ENCODE measurements around the gene PAEP. TPM values are rescaled to one million over a fixed set of nuclear protein-coding genes. Genes with fewer than 3 reads are reported as not detected.

Gene PAEP
- polyA plus RNA-seq, 4 donors = not detected

DNA sequence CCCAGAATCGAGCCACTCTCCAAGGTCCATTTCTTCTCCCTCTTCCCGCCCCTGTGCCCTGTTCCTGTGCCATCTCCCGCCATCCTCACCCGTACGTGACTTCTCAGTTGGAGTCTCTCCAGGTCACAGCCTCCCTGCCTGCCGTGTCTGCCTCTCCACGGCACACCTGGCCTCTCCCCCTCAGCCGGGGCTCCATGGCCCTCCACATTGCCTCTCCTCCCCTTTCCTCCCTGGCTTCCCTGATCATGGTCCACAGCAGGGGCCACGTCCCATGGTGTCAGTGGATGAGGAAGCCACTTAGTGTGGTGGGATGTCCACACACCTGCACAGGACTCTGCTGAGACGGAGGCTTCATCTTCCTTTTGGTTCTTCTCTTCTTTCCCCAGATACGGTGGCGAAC, 2.3 kb downstream of the PAEP start:
- Histone ChIP-seq H3K27ac (ENCODE audit: low read depth in 1 of 3, low read length in 2 of 3) (no peak overlapping the region), H3K4me1 (ENCODE audit: control insufficient read depth in 3 of 3, insufficient read depth in 2 of 3, low read depth in 1 of 3, low read length in 2 of 3) (no peaks in the 10 kb centered on the region), H3K36me3 (ENCODE audit: control insufficient read depth in 3 of 3, insufficient read depth in 2 of 3, low read depth in 1 of 3, low read length in 3 of 3) (no peaks in the 10 kb centered on the region), H3K4me3 (ENCODE audit: low read depth in 1 of 3, low read length in 3 of 3) (no peak overlapping the region), H3K27me3 (ENCODE audit: control insufficient read depth in 3 of 3, insufficient read depth in 3 of 3, low read length in 3 of 3) (peaks cover 0 to 2% (median 0%) of the 10 kb centered on the region in 3 donors), H3K9me3 (ENCODE audit: control insufficient read depth in 2 of 2, insufficient read depth in 1 of 2, low read depth in 1 of 2, low read length in 1 of 2) (no peaks in the 10 kb centered on the region)
- no peak for DNase-seq
- WGBS, 3 donors = 55 to 80% (median 67%) methylated on average over 12 of the region's 12 CpGs
- FAIRE-seq = no peak

DNA sequence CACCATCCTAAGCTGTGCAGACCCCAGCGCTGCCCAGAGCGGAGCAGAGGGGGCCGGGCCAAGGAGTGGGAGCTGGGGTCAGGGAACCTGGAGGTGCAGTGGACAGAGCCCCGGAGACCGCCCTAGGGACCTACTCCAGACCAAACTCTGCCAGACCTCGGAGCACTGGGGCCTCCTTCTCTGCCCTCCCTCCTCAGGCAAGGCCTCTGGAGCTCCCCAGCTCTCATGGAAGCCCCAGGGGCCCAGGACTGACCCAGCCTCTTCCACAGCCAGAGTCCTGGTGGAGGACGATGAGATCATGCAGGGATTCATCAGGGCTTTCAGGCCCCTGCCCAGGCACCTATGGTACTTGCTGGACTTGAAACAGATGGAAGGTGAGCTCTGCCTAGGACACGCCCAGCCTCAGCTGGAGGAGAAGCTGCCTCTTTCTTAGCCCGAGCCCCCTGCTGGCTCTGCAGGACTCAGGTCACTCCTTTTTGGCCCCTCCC, 3.6 kb downstream of the PAEP start:
- Histone ChIP-seq H3K27ac (ENCODE audit: low read depth in 1 of 3, low read length in 2 of 3) (no peak overlapping the region), H3K4me1 (ENCODE audit: control insufficient read depth in 3 of 3, insufficient read depth in 2 of 3, low read depth in 1 of 3, low read length in 2 of 3) (no peaks in the 10 kb centered on the region), H3K36me3 (ENCODE audit: control insufficient read depth in 3 of 3, insufficient read depth in 2 of 3, low read depth in 1 of 3, low read length in 3 of 3) (no peaks in the 10 kb centered on the region), H3K9me3 (ENCODE audit: control insufficient read depth in 2 of 2, insufficient read depth in 1 of 2, low read depth in 1 of 2, low read length in 1 of 2) (no peaks in the 10 kb centered on the region), H3K27me3 (ENCODE audit: control insufficient read depth in 3 of 3, insufficient read depth in 3 of 3, low read length in 3 of 3) (peaks cover 0 to 5% (median 0%) of the 10 kb centered on the region in 3 donors), H3K4me3 (ENCODE audit: low read depth in 1 of 3, low read length in 3 of 3) (no peak overlapping the region)
- FAIRE-seq (no peak), DNase-seq (no peak)
- WGBS, 3 donors = 66 to 71% (median 70%) methylated on average over 9 of the region's 9 CpGs

DNA sequence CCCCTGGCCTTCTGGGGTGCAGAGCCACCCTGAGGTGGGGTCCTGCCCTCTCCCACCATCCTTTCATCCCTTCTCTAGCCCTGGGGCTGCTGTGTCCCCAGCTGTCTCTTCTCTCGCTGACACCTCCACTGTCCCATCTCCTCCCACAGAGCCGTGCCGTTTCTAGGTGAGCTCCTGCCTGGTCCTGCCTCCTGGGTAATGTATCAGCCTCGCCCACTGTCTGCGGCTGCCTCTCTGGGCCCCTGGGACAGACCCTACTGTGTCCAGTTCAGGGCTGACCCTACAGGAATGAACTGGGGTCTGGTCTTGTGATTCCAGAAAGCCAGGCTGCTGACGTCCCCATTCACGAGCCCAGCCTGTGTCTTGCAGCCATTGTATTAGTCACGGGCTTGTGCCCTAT, 4.1 kb downstream of the PAEP start:
- 54 to 61% (median 56%) methylated on average over 8 of the region's 8 CpGs for WGBS, 3 donors
- no peaks in the 10 kb centered on the region for H3K9me3 ChIP-seq (ENCODE audit: control insufficient read depth in 2 of 2, insufficient read depth in 1 of 2, low read depth in 1 of 2, low read length in 1 of 2)
- no peak overlapping the region for H3K4me3 ChIP-seq (ENCODE audit: low read depth in 1 of 3, low read length in 3 of 3)
- H3K4me1 ChIP-seq (ENCODE audit: control insufficient read depth in 3 of 3, insufficient read depth in 2 of 3, low read depth in 1 of 3, low read length in 2 of 3) = no peaks in the 10 kb centered on the region
- no peaks in the 10 kb centered on the region for H3K36me3 ChIP-seq (ENCODE audit: control insufficient read depth in 3 of 3, insufficient read depth in 2 of 3, low read depth in 1 of 3, low read length in 3 of 3)
- DNase-seq (no peak), FAIRE-seq (no peak)
- H3K27me3 ChIP-seq (ENCODE audit: control insufficient read depth in 3 of 3, insufficient read depth in 3 of 3, low read length in 3 of 3) = peaks cover 0 to 5% (median 3%) of the 10 kb centered on the region in 3 donors
- H3K27ac ChIP-seq (ENCODE audit: low read depth in 1 of 3, low read length in 2 of 3) = no peak overlapping the region

DNA sequence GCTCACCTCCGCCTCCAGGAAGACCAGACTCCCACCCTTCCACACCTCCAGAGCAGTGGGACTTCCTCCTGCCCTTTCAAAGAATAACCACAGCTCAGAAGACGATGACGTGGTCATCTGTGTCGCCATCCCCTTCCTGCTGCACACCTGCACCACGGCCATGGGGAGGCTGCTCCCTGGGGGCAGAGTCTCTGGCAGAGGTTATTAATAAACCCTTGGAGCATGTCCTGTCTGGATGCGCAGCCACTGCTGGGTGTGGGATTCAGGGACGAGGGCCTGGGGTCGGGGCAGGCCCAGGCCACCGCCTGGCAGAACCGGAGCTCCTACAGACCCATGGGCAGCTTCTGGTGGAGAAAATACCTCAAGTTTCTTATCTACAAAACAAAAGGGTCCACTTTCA, 5.0 kb downstream of the PAEP start:
- H3K27me3 ChIP-seq (ENCODE audit: control insufficient read depth in 3 of 3, insufficient read depth in 3 of 3, low read length in 3 of 3) = peaks cover 0 to 5% (median 3%) of the 10 kb centered on the region in 3 donors

DNA sequence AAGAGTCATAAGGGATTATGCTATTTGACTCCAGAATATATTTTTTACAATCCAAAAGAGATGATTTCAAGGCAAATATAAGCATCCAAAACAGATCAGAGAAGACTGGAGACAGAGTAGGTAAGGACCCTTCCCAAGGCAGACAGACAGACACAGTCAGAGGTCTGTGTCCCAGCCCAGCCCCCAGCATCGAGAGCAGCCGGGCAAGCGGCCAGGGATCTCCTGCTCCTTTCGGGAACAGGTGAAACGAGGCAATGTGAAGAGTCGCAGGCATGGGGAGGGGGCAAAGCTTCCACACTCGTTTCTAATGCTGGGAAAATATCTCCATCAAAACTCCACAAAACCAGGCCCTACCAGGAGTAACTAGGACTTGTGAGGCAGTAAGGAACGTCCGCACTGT, 5.8 kb downstream of the PAEP start:
- DNase-seq (no peak), FAIRE-seq (no peak)
- Histone ChIP-seq H3K4me3 (ENCODE audit: low read depth in 1 of 3, low read length in 3 of 3) (no peak overlapping the region), H3K4me1 (ENCODE audit: control insufficient read depth in 3 of 3, insufficient read depth in 2 of 3, low read depth in 1 of 3, low read length in 2 of 3) (no peaks in the 10 kb centered on the region), H3K27me3 (ENCODE audit: control insufficient read depth in 3 of 3, insufficient read depth in 3 of 3, low read length in 3 of 3) (peaks cover 0 to 5% (median 3%) of the 10 kb centered on the region in 3 donors), H3K27ac (ENCODE audit: low read depth in 1 of 3, low read length in 2 of 3) (no peak overlapping the region), H3K36me3 (ENCODE audit: control insufficient read depth in 3 of 3, insufficient read depth in 2 of 3, low read depth in 1 of 3, low read length in 3 of 3) (no peaks in the 10 kb centered on the region), H3K9me3 (ENCODE audit: control insufficient read depth in 2 of 2, insufficient read depth in 1 of 2, low read depth in 1 of 2, low read length in 1 of 2) (no peaks in the 10 kb centered on the region)
- 51 to 69% (median 55%) methylated on average over 9 of the region's 9 CpGs for WGBS, 3 donors

More for the DNA sequence above, 5.0 kb downstream of the PAEP start:
- Histone ChIP-seq H3K36me3 (ENCODE audit: control insufficient read depth in 3 of 3, insufficient read depth in 2 of 3, low read depth in 1 of 3, low read length in 3 of 3) (no peaks in the 10 kb centered on the region), H3K4me3 (ENCODE audit: low read depth in 1 of 3, low read length in 3 of 3) (no peak overlapping the region), H3K9me3 (ENCODE audit: control insufficient read depth in 2 of 2, insufficient read depth in 1 of 2, low read depth in 1 of 2, low read length in 1 of 2) (no peaks in the 10 kb centered on the region), H3K27ac (ENCODE audit: low read depth in 1 of 3, low read length in 2 of 3) (no peak overlapping the region), H3K4me1 (ENCODE audit: control insufficient read depth in 3 of 3, insufficient read depth in 2 of 3, low read depth in 1 of 3, low read length in 2 of 3) (no peaks in the 10 kb centered on the region)
- WGBS, 3 donors = 57 to 65% (median 61%) methylated on average over 10 of the region's 10 CpGs
- FAIRE-seq (no peak), DNase-seq (no peak)

DNA sequence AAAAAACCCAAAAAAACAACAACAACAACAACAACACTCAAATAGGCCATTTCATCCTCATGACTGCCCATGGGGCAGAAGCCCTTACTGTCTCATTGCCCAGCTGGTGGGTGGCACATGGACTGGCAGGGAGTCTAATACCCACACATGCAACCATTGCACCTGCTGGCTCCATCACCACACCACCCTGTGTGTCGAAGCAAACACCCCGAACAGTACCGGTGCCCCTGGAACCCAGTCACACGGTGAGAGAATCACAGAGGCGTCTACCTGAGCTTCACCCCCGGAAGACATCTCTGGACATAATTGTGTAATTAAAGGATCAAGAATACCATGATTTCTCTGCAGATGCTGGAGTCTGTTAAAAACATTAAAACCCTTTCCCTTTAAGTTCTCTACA, 6.5 kb downstream of the PAEP start:
- DNase-seq (no peak), FAIRE-seq (no peak)
- Histone ChIP-seq H3K27ac (ENCODE audit: low read depth in 1 of 3, low read length in 2 of 3) (no peak overlapping the region), H3K4me3 (ENCODE audit: low read depth in 1 of 3, low read length in 3 of 3) (no peak overlapping the region), H3K27me3 (ENCODE audit: control insufficient read depth in 3 of 3, insufficient read depth in 3 of 3, low read length in 3 of 3) (peaks cover 0 to 5% (median 3%) of the 10 kb centered on the region in 3 donors), H3K4me1 (ENCODE audit: control insufficient read depth in 3 of 3, insufficient read depth in 2 of 3, low read depth in 1 of 3, low read length in 2 of 3) (no peaks in the 10 kb centered on the region), H3K36me3 (ENCODE audit: control insufficient read depth in 3 of 3, insufficient read depth in 2 of 3, low read depth in 1 of 3, low read length in 3 of 3) (no peaks in the 10 kb centered on the region), H3K9me3 (ENCODE audit: control insufficient read depth in 2 of 2, insufficient read depth in 1 of 2, low read depth in 1 of 2, low read length in 1 of 2) (no peaks in the 10 kb centered on the region)
- 90 to 94% (median 92%) methylated on average over 6 of the region's 6 CpGs for WGBS, 3 donors

DNA sequence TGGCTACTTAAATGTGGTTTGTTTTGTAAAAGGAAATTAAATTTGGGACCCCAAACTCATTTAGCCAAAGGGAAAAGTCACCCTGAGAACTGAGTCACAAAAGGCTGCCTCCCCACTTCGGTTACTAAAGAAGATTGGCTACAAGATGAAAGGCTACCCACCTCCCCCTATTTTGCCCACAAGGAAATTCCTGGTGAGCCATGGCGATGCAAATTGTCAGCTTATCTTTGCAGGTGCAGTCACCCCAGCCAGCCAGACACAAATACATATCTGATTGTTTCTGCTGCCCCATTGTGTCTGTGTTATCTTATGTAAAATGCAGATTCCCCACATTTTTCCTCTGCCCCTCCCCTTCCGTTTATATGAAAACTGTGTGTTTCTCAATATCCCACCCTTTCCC, 8.9 kb downstream of the PAEP start:
- 20 to 50% (median 28%) methylated on average over 3 of the region's 3 CpGs for WGBS, 3 donors
- H3K4me1 ChIP-seq (ENCODE audit: control insufficient read depth in 3 of 3, insufficient read depth in 2 of 3, low read depth in 1 of 3, low read length in 2 of 3) = no peaks in the 10 kb centered on the region
- H3K9me3 ChIP-seq (ENCODE audit: control insufficient read depth in 2 of 2, insufficient read depth in 1 of 2, low read depth in 1 of 2, low read length in 1 of 2) = no peaks in the 10 kb centered on the region
- FAIRE-seq = no peak
- H3K4me3 ChIP-seq (ENCODE audit: low read depth in 1 of 3, low read length in 3 of 3) = no peak overlapping the region
- no peaks in the 10 kb centered on the region for H3K36me3 ChIP-seq (ENCODE audit: control insufficient read depth in 3 of 3, insufficient read depth in 2 of 3, low read depth in 1 of 3, low read length in 3 of 3)
- no peak for DNase-seq
- H3K27me3 ChIP-seq (ENCODE audit: control insufficient read depth in 3 of 3, insufficient read depth in 3 of 3, low read length in 3 of 3) = peaks cover 0 to 5% (median 3%) of the 10 kb centered on the region in 3 donors
- no peak overlapping the region for H3K27ac ChIP-seq (ENCODE audit: low read depth in 1 of 3, low read length in 2 of 3)

DNA sequence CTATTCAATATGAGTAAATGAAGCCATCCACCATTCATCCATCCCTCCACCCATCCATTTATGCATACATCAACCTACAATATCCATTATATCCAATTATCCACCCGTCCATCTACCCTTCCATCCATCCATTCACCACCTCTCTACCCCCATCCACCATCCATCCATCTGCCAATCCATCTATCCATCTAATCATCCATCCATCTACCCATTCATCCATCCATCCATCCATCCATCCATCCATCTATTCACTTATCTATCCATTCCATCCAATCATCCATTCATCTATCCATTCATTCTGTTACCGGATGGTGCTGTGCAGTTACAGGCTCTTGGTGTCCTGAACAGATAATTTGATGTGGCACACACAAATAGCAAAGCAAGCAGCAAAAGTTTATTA, 10.7 kb downstream of the PAEP start:
- FAIRE-seq (no peak), DNase-seq (no peak)
- Histone ChIP-seq H3K36me3 (ENCODE audit: control insufficient read depth in 3 of 3, insufficient read depth in 2 of 3, low read depth in 1 of 3, low read length in 3 of 3) (no peaks in the 10 kb centered on the region), H3K4me3 (ENCODE audit: low read depth in 1 of 3, low read length in 3 of 3) (no peak overlapping the region), H3K9me3 (ENCODE audit: control insufficient read depth in 2 of 2, insufficient read depth in 1 of 2, low read depth in 1 of 2, low read length in 1 of 2) (no peaks in the 10 kb centered on the region), H3K4me1 (ENCODE audit: control insufficient read depth in 3 of 3, insufficient read depth in 2 of 3, low read depth in 1 of 3, low read length in 2 of 3) (no peaks in the 10 kb centered on the region), H3K27me3 (ENCODE audit: control insufficient read depth in 3 of 3, insufficient read depth in 3 of 3, low read length in 3 of 3) (peaks cover 0 to 5% (median 3%) of the 10 kb centered on the region in 3 donors), H3K27ac (ENCODE audit: low read depth in 1 of 3, low read length in 2 of 3) (no peak overlapping the region)
- 86 to 93% (median 88%) methylated on average over 2 of the region's 2 CpGs for WGBS, 3 donors

DNA sequence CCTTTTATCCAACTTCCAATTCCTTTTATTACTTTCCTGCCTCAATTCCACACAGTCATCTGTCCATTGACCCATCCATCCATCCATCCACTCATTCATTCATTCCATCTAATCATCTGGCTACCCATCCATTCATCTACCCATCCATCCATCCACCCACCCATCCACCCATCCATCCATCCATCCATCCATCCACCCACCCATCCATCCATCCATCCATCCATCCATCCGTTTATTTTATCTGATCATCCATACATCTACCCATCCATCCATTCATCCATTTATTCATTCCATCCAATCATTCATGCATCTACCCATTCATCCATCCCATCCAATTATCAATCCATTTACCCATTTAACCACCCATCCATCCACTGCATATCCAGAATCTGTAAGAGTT, 11.6 kb downstream of the PAEP start:
- DNase-seq (no peak), FAIRE-seq (no peak)
- WGBS, 3 donors = 79 to 89% (median 88%) methylated on average over 1 of the region's 1 CpG
- peaks cover 0 to 5% (median 3%) of the 10 kb centered on the region in 3 donors for H3K27me3 ChIP-seq (ENCODE audit: control insufficient read depth in 3 of 3, insufficient read depth in 3 of 3, low read length in 3 of 3)
- no peak overlapping the region for H3K4me3 ChIP-seq (ENCODE audit: low read depth in 1 of 3, low read length in 3 of 3)
- H3K9me3 ChIP-seq (ENCODE audit: control insufficient read depth in 2 of 2, insufficient read depth in 1 of 2, low read depth in 1 of 2, low read length in 1 of 2) = no peaks in the 10 kb centered on the region
- H3K27ac ChIP-seq (ENCODE audit: low read depth in 1 of 3, low read length in 2 of 3) = no peak overlapping the region
- no peaks in the 10 kb centered on the region for H3K4me1 ChIP-seq (ENCODE audit: control insufficient read depth in 3 of 3, insufficient read depth in 2 of 3, low read depth in 1 of 3, low read length in 2 of 3)
- no peaks in the 10 kb centered on the region for H3K36me3 ChIP-seq (ENCODE audit: control insufficient read depth in 3 of 3, insufficient read depth in 2 of 3, low read depth in 1 of 3, low read length in 3 of 3)

Data from small intestine (tissue), 7 donors.